Activated CD4-positive, alpha-beta T cell treated with anti-CD3 and anti-CD28 coated beads, Interleukin-2, amount 50 U/mL, for 24 hours (primary cell): Measurements from ENCODE around the gene HNRNPUL2.
A peak's percentile ranks its signal among the peaks of the same experiment; 100 is the strongest.
"Not testable (repeated sequence)": the region's sequence is repeated elsewhere in the genome, so short reads cannot be mapped to it uniquely, and the experiment has no call there.

Experiments
- DNase-seq, 2 donors: peaks; one replicate each; pipeline ENCODE4 v3.0.0-alpha.2; 2020; ENCODE audit warnings: low read depth in 1 of 2, low spot score in 1 of 2

Gene HNRNPUL2

DNA sequence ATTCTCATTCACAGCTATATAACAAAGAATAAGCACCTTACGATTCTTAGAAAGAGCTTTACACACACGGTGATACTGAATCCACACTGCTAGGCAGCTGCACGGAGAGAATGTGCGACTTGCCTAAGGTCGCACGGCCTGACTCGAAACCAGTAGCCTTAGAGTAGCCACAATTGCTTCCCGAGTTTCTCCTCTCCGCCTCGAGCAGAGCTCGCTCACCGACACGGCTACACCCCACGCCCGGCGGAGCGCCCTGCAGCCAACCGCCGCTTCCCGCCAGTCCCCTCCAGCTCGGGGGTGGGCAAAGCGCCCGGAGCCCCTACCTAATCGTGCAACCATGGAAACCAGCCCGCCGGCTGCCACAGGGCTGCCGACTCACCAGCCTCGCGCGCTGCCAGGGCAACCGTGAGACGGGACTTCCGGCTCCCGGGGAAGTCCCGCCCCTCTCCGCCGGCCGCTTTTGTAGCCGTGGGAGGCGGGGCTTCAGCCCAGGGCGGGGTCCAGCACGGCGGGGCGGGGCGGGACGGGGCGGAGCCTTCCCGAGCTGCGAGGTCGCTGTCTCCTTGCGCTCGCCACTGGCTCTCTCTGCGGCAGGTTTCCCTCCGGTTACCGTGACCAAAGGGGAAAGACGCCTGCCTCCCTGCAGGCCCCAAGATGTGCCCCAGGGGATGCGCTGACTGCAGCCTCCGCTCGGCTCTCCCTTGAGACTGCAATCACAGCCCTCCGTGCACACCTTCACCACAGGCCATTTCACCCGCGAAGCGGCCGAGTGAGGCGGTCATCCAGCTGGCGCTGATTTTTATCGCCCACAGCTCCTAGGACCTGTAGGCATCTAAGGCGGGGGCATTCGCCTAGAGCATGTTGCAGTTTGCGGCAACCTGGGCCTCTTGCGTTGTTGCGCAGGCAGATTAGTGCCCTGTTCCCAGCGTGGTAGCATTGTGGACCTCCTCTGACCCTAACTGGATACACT lies 21.1 kb downstream of the HNRNPUL2 start:
- DNase-seq: peak; percentile 88 to 91

DNA sequence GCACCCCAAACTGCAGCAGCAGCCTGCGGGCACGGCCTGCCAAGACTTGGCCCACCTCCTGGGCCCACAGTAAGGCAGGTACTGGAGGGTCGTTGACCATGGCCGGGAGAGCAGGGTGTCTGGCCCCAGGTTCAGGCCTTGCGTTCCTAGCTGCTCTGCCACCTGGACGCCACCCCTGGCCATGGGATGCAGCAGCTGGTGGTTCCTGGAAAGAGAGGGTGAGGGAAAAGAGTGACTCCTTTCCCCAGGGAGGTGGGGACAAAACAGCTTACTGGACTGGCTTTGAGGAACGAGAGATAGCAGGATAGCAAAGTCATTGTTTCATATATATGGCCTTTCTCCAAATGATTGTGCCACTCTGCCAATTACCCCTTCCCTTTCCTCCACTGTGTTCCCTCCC lies 21.8 kb downstream of the HNRNPUL2 start:
- DNase-seq: no peak

DNA sequence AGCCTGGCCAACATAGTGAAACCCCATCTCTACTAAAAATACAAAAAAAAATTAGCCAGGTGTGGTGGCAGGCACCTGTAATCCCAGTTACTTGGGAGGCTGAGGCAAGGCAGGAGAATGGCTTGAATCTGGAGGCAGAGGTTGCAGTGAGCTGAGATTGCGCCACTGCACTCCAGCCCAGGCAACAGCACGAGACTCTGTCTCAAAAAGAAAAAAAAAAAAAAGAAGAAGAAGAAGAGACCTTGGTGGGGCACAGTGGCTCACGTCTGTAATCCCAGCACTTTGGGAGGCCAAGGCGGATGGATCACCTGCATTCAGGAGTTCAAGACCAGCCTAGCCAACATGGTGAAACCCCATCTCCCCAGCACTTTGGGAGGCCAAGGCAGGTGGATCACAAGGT lies 23.3 kb downstream of the HNRNPUL2 start:
- DNase-seq: not testable (repeated sequence)

GRCh38 chr11:62702246-62702645 lies 25.0 kb downstream of the HNRNPUL2 start:
- DNase-seq: no peak

DNA sequence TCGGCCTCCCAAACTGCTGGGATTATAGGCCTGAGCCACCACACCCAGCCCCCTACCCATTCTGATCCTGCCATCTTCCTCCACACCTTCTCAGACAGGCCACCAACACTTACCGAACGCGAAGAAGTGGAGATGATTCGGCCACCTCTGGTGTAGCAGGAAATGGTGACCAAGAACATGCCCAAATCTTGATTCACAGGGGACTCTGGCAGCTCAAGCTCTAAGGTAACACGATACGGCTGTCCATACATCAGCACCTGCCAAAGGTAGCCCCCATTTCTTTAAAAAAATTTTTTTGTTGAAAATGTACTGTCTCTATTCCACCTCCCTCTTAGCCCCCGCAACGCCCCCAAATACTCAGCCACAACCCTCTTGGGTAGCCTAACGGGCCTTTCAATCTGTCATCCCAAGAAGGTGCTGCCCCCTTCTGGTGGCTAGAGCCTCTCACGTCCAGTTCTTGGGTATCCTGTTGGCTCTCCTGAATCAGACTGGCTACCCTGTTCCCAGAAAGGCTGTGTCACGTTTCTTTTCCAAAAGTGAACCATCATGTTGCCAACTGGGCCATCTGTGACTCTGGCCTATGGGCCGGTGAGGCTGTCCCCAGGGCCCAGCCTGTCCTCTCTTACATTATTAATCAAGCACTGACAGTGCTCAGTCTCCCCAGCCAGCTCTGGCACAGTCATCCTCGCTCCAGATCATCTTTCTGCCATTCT lies 32.6 kb downstream of the HNRNPUL2 start:
- DNase-seq: peak; percentile 56

DNA sequence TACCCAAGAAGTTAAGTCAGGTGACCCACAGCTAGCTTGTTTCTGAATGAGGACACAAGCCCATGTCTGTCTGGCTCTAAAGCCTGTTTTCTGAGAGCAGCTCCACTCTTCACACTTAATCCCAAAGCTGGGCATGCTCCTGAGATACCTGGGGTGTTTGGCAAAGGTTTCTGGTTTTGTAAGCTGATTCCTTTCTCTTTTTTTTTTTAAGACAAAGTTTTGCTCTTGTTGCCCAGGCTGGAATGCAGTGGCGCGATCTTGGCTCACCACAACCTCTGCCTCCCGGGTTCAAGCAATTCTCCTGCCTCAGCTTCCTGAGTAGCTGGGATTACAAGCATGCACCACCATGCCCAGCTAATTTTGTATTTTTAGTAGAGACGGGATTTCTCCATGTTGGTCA lies 33.6 kb downstream of the HNRNPUL2 start:
- DNase-seq: not testable (repeated sequence)

GRCh38 chr11:62689421-62690183 lies 37.7 kb downstream of the HNRNPUL2 start, which contains the start of gene LRRN4CL:
LRRN4CL (minus strand) TSS chr11:62689530; CDS start chr11:62688508, 1,022 bp downstream.
- no peak for DNase-seq

DNA sequence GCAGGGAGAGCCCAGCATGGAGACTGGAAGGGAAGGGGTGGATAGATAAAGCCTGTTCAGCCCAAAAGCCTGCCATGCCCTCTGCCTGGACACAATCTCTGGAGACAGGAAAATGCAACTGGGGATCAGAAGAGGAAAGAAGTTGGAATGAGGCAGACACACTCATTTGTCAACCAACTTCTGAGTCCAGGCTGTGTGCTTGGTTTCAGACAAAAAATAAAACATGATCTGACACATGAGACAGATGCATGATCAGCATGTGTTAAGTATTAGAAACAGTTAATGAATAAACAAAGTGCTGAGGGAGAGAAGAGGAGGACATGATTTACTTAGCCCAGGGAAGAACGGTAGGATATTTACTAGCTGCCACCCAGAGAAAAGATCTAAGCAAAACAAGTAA lies 38.8 kb downstream of the HNRNPUL2 start:
- no peak for DNase-seq

DNA sequence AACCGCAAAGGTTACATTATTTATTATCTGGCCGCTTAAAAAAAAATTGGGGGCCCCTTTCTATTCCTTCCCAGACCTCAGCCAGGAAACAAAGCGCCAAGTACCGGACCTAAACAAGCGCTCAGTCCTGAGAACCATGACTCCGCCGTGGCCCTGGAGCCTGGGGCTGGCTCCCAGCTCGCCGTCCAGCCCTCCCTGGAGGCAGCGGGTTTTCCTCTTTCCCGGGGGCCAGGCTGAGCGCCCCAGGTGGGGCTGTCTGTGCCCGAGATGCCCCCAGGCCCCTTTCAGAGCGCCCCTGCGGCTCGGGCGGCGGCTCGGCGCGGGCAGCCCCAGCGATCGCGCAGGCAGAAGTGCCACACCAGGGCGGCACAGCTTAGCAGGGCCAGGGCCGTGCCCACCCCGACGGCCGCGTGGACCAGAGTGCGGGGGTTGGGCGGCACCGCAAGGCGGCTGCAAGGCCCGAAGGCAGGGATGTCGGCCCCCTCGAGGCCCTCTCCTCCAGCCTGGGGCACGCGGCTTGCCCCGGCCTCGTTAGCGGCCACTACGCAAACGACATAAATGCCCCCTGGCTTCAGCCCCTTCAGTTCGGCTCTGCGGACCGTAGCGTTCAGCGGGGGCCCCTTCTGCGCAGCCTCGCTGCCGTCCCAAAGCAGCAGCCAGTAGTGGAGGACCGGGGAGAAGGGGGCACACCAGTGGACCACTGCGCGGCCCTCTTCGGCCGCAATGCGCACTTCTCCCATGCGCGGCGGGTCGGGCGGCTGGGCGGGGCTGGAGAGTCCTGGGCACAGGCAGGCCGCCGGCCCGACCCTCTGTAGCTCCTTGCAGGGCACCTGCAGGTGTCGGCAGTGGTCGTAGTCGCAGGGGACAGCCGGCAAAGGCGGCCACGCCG lies 39.5 kb downstream of the HNRNPUL2 start:
- DNase-seq: no peak

DNA sequence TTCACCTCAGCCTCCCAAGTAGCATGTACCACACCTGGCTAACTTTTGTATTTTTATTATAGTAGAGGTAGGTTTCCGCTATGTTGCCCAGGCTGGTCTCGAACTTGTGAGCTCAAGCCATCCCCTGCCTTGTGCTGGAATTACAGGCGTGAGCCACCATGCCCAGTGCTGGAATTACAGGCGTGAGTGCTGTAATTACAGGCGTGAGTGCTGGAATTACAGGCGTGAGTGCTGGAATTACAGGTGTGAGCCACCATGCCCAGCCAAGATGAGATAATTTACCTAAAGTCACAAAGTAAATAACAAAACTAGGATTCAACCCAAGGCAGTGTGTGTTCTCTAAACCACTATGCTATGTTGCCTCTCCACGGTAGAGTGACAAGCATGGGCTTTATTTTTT lies 44.7 kb downstream of the HNRNPUL2 start:
- DNase-seq: no peak

DNA sequence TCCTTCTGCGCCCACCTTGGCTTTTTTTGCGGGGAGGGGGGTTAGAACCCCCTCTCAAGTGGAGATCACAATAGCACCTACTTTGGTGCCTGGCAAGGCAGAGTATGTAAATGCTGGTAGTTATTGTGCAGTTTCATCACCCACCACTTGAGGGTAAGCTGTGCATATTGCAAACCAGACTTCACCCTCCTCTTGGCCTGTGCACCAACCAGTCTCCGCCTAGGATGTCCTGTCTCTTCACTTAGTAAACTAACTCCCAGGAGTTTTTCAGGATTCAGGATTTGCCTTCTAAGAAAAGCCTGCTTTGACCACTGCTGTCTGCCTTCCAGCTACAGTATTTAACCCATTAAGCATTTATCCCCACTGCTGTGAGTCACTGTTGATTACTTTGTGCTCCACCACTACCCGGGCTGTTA lies 46.4 kb downstream of the HNRNPUL2 start:
- DNase-seq: no peak

DNA sequence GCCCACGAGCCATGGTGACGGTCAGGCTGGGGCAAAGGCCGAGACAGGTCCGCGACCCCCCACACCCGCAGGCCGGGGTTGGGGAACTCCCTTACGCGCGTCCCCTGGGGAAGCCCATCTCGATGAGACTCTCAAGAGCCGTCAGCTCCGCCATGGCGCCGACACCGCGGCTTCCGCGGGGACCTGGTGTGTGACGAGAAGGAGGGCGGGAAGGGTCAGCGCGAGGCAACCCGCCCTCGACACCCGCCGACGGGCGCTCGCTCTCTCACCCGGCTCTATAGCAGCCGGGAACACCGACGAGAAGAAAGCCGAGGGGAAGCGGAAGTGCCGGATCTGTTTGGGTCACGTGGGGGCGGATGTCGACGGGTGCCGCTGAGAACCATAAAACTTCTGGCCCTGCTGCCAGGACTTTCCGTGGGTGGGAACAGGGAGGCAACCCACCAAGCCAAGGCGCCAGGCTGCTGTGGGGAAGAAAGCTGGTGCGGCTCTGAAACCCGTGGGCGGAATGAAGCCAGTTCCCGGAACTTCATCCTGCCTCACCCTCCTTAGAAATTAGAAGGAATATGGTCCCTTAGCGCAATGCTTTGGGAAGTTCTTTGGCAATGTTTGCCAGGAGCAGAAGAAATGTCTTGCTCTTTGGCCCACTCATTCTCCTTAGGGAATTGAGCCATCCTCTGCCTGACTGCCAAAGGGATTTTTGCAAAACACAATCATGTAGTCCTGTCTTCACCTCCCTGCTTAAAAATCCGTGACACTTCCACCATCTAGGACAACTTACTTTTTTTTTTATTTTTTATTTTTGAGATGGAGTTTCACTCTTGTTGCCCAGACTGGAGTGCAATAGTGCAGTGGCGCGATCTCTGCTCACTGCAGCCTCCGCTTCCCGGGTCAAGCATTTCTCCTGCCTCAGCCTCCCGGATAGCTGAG lies 48.2 kb downstream of the HNRNPUL2 start, which contains the start of gene UBXN1:
Gene UBXN1, minus strand, starts transcription at position 304 of the 927 bp plus-strand sequence. Its CDS starts 150 bp downstream, at position 154.
- DNase-seq: peak; percentile 64 to 86

- DNase-seq: no peak
Observed at GRCh38 chr11:62678433-62678769, 48.9 kb downstream of the HNRNPUL2 start.

GRCh38 chr11:62677714-62678113 lies 49.5 kb downstream of the HNRNPUL2 start:
- no peak for DNase-seq

- DNase-seq: no peak
Observed at GRCh38 chr11:62677156-62677555, 50.1 kb downstream of the HNRNPUL2 start.

DNA sequence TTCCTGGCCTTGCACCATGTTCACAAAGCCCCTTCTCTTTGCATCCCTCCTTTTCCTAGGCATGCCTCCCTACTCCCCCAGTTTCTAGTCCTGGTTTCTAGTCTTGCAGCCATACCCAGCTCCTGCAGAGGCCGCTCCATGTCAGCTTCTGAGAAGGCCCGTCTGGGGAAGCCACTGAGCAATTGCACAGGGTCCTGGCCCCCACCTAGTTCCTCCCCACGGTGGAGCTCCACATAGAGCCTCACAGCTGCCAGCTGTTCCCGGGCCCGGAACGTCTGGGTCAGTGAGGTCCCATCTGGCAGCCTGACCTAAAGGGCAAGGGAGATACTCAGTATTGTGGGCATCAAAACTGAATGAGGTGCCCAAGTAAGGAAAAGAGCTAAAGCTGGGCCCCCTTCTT lies 50.6 kb downstream of the HNRNPUL2 start:
- DNase-seq: no peak

- not testable (repeated sequence) for DNase-seq
Observed at GRCh38 chr11:62675415-62675814, 51.8 kb downstream of the HNRNPUL2 start.

DNA sequence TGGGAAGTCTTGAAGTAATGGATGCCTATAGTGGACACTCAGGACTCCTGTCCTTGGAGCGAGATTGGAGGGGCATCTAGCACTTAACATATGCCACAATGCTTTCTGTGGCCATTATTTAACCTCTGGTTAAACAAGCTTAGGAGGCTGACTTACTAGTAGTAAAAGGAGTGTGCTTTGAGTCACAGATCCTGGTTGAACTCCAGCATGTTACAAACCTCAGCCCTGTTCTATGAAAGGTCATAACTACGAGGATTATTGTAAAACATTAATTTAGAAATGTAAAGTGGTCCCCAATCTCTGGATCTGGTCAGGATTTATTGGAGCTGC lies 54.1 kb downstream of the HNRNPUL2 start:
- DNase-seq: no peak
